ENCODE measurements around the gene TBX1.

TBX1 gene

DNA sequence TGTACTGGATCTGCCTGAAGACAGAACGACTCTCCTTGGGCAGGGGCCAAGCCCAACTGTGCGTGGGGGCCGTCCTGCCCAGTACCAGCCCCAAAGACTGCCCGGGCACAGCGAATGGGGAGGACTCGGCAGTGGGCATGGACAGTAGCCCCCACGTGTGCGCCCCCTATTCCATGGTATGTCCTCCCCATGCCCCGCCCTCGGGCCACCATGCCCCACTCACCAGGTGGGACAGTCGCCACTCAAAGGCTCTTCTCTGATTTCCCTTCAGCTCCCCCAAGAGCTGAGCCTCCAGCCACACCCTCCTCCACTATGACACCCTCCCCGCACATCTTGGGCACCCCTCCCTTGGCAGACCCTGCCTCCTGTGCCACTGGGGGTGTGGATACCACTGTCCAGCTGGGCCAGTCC lies 50.6 kb downstream of the TBX1 start:
- no peak for DNase-seq (ENCODE audit: low read depth)
- no peak overlapping the region for H3K4me3 ChIP-seq (ENCODE audit: low read depth, low read length)
- TF ChIP-seq, protein P1, sequence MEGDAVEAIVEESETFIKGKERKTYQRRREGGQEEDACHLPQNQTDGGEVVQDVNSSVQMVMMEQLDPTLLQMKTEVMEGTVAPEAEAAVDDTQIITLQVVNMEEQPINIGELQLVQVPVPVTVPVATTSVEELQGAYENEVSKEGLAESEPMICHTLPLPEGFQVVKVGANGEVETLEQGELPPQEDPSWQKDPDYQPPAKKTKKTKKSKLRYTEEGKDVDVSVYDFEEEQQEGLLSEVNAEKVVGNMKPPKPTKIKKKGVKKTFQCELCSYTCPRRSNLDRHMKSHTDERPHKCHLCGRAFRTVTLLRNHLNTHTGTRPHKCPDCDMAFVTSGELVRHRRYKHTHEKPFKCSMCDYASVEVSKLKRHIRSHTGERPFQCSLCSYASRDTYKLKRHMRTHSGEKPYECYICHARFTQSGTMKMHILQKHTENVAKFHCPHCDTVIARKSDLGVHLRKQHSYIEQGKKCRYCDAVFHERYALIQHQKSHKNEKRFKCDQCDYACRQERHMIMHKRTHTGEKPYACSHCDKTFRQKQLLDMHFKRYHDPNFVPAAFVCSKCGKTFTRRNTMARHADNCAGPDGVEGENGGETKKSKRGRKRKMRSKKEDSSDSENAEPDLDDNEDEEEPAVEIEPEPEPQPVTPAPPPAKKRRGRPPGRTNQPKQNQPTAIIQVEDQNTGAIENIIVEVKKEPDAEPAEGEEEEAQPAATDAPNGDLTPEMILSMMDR (IDR thresholded peaks at IDR 0.05; ENCODE audit: low read depth, low read length) = no peak
- TF ChIP-seq POLR2A (IDR thresholded peaks at IDR 0.05; ENCODE audit: extremely low read depth, insufficient read length) (no peak), MYC (IDR thresholded peaks at IDR 0.05; ENCODE audit: low read depth, low read length) (no peak)
- TF ChIP-seq, protein P2, sequence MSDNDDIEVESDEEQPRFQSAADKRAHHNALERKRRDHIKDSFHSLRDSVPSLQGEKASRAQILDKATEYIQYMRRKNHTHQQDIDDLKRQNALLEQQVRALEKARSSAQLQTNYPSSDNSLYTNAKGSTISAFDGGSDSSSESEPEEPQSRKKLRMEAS (IDR thresholded peaks at IDR 0.05; ENCODE audit: low read depth, low read length) = no peak

DNA sequence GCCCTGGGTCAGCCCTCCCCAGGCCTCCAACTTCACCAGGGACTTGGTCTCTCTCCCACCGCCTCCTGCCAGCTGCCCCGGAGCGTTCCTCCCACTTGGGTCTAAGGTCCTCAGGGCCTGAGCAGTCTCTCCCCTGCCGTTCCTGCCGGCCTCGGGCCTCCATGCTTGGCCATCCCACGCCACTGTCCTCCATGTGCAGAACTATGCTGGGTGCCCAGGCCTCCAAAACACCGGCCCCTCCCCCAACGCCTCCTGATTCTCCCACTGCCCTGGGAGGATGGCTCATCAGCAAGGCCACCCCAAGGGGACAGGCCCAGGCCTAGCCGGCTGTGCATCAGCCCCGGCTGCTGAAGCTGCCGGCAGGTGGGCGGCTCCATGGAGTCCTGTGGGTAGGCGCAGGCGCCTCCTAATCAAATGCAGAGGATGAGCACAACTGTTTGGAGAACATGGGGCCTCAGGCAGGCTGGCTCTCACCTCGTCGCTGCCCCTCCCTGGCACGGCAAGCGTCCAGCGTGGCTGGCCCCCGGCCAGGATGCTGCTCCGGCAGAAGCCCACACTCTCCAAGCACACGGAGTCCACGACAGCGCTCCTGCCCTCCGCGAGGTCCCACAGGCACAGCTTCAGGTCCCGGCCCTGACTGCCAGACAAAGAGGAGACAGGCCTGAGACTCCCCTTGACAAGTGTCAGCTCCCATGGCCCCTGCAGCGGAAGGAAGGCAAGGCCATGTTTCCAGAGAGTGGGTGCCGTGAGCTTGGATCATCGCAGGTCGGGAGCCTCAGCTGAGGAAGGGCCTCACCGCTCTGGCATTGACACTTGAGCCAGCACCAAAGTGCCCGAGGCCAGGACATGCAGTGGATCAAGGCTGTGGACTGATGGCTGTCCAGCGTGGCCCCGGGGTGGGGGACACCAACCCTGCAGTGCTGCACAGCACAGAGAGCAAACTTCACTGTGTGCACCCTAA lies 51.5 kb downstream of the TBX1 start:
- DNase-seq (ENCODE audit: low read depth) = no peak
- TF ChIP-seq, protein P1 (IDR thresholded peaks at IDR 0.05; ENCODE audit: low read depth, low read length) = no peak
- TF ChIP-seq, protein P2 (IDR thresholded peaks at IDR 0.05; ENCODE audit: low read depth, low read length) = no peak
- no peak for TF ChIP-seq POLR2A (IDR thresholded peaks at IDR 0.05; ENCODE audit: extremely low read depth, insufficient read length)
- no peak for TF ChIP-seq MYC (IDR thresholded peaks at IDR 0.05; ENCODE audit: low read depth, low read length)
- no peak overlapping the region for H3K4me3 ChIP-seq (ENCODE audit: low read depth, low read length)

DNA sequence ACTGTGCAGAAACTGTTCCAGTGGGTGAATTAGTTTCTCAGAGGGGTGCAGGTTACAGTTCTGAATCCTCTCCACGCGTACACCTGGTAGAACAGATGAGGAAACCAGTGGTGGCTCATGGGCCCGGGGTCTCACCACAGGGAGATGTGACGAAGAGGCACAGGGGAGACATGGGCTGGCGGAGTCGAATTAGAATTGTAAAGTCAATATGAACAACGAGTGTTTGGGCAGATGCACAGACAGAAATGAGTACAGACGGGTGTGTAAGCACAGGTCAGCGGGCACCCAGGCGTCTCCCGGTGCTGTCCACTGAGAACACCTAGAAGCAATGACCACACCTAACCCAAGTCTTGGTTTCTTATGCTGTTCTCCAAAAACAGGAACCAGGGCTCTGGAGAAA lies 52.3 kb downstream of the TBX1 start:
- no peak overlapping the region for H3K4me3 ChIP-seq (ENCODE audit: low read depth, low read length)
- no peak for TF ChIP-seq POLR2A (IDR thresholded peaks at IDR 0.05; ENCODE audit: extremely low read depth, insufficient read length)
- no peak for TF ChIP-seq MYC (IDR thresholded peaks at IDR 0.05; ENCODE audit: low read depth, low read length)
- TF ChIP-seq, protein P1 (IDR thresholded peaks at IDR 0.05; ENCODE audit: low read depth, low read length) = no peak
- TF ChIP-seq, protein P2 (IDR thresholded peaks at IDR 0.05; ENCODE audit: low read depth, low read length) = no peak
- no peak for DNase-seq (ENCODE audit: low read depth)

DNA sequence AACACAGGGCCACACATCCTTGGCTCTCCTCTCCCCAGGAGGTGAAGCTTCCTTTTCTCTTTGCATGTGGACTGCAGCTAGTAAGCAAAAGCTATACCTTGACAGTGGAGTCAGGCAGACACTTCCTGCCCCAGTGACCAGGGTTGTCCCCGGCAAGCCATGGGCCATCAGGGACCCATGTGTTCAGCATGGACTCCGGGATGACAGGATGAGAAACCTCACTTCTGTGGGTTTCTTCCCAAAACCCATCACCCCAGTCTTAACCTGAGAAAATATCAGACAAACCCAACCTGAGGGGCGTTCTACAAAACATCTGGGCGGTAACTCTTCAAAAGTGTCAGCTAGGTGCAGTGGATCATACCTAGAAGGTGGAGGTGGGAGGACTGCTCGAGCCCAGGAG lies 53.9 kb downstream of the TBX1 start:
- TF ChIP-seq, protein P2 (IDR thresholded peaks at IDR 0.05; ENCODE audit: low read depth, low read length) = no peak
- TF ChIP-seq POLR2A (IDR thresholded peaks at IDR 0.05; ENCODE audit: extremely low read depth, insufficient read length) (no peak), MYC (IDR thresholded peaks at IDR 0.05; ENCODE audit: low read depth, low read length) (no peak)
- TF ChIP-seq, protein P1 (IDR thresholded peaks at IDR 0.05; ENCODE audit: low read depth, low read length) = no peak
- no peak overlapping the region for H3K4me3 ChIP-seq (ENCODE audit: low read depth, low read length)
- DNase-seq (ENCODE audit: low read depth) = no peak

DNA sequence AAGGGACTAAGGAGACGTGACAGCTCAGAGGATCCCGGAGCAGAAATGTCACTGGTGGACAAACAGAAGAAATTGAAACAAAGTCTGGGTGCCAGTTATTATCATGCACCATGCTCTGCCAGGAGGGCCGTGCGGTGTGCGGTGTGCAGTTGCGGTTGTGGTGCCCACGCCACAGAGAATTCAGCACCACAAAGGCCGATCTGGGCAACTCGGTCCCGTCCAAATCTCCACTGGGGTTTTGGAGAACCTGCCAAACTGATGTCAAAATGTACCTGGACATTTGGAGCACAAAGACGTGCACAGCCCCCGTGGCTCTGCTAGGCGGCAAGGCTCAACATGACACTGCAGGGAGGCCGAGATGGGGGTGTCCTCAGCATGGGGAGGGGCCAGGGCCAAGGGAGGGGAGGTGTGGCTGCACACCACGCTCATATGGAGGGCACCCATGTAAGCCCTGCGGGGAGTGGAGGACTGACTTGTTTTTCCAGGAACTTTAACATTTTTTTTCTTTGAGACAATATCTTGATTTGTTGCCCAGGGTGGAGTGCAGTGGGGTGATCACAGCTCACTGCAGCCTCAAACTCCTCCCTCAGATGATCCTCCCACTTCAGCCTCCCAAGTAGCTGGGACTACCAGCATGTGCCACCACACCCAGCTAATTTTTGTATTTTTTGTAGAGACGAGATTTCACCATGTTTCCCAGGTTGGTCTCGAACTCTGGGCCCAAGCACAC lies 54.7 kb downstream of the TBX1 start:
- H3K4me3 ChIP-seq (ENCODE audit: low read depth, low read length) = no peak overlapping the region
- DNase-seq (ENCODE audit: low read depth) = no peak
- TF ChIP-seq, protein P1 (IDR thresholded peaks at IDR 0.05; ENCODE audit: low read depth, low read length) = no peak
- TF ChIP-seq, protein P2 (IDR thresholded peaks at IDR 0.05; ENCODE audit: low read depth, low read length) = no peak

Data from NB4 (cell line).